ENCODE results near the gene MGLL.

The MGLL gene

DNA sequence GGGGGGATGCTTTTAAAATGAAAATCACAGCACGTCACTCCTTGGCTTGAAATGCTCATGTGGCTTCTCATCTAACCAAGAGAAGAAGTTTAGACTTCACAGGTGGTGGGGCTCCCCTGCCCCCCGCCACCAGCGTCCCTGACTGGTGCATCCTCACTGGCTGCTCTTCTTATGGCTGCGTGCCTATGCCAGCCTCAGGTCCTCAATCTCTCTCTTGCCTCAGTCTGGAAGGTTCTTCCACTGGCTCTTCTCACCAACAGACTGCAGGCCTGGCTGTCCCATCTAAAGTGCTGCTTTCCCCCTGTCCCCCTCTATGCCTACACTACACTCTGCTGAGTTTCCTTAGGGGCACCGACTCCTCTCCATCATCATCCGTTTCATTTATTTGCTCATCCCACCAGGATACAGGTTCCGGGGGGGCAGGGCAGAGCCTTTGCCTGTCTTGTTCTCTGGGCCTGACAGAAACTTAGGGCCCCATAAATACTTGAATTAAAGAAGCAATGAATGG, 128.9 kb downstream of the MGLL start:
- TF ChIP-seq, protein P1, sequence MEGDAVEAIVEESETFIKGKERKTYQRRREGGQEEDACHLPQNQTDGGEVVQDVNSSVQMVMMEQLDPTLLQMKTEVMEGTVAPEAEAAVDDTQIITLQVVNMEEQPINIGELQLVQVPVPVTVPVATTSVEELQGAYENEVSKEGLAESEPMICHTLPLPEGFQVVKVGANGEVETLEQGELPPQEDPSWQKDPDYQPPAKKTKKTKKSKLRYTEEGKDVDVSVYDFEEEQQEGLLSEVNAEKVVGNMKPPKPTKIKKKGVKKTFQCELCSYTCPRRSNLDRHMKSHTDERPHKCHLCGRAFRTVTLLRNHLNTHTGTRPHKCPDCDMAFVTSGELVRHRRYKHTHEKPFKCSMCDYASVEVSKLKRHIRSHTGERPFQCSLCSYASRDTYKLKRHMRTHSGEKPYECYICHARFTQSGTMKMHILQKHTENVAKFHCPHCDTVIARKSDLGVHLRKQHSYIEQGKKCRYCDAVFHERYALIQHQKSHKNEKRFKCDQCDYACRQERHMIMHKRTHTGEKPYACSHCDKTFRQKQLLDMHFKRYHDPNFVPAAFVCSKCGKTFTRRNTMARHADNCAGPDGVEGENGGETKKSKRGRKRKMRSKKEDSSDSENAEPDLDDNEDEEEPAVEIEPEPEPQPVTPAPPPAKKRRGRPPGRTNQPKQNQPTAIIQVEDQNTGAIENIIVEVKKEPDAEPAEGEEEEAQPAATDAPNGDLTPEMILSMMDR (IDR thresholded peaks at IDR 0.05; ENCODE audit: insufficient read depth, low read depth, low read length, missing control alignments): no peak
- DNase-seq (ENCODE audit: low read depth): no peak
- no peak overlapping the region for H3K4me3 ChIP-seq (ENCODE audit: low read depth, low read length)

DNA sequence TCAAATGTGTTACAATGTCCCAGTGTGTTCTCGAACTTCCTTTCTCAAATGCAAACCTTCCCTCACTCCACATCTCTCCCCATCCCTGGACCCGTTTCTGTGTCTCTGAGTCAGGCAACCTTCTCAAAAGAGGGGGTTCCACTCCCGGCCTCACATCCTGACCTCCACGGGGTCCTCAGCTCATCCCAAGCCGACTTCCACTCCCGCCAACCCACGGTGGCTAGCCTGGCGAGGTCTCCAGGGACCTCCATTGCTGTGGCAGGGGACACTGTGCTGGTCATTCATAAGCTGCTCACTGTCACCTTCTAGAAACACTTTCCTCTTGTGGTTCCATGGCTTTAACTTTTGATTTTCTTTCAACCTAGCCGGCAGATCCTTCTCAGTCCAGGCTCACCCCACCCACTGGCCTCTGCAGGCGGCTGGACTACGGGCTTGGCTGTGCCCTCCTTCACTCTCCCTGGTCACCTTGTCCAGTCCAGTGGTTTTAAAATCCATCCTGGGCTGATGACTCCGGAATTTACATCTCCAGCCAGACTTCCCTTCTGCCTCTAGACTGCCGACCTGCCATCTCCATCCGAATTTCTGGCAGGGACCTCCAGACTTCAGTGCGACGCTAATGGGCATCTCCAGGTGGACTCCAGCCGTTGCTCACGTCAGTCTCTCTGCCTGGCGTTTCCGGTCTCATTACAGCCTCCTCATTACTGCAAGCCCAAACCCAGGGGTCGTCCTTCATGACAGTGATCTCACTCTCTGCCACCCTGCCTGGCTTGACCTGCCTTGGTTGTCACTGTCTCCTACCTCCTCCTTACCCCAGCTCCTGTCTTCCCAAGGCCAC, 129.6 kb downstream of the MGLL start:
- H3K4me3 ChIP-seq (ENCODE audit: low read depth, low read length): no peak overlapping the region
- TF ChIP-seq, protein P1 (IDR thresholded peaks at IDR 0.05; ENCODE audit: insufficient read depth, low read depth, low read length, missing control alignments): no peak
- no peak for DNase-seq (ENCODE audit: low read depth)

DNA sequence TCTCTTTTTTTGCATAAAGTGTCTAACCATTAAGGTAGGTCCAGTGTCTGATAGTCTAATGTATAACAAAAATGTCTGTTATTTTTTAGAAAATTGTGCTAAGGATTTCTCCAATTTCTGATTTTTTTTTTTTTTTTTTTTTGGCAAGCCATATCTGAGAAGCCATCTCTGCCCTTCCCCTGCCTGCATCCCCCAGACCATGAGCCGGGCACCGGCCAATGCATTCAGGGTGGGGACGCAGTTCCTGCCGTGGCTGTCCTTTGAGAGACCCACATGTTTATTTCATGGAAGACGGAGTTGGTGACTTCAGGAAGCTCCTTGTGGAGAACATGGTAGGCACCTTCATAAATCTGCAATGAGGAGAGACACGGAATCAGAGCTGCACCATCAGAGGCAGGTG, 130.3 kb downstream of the MGLL start:
- DNase-seq (ENCODE audit: low read depth): no peak
- TF ChIP-seq, protein P1 (IDR thresholded peaks at IDR 0.05; ENCODE audit: insufficient read depth, low read depth, low read length, missing control alignments): no peak
- no peak overlapping the region for H3K4me3 ChIP-seq (ENCODE audit: low read depth, low read length)

DNA sequence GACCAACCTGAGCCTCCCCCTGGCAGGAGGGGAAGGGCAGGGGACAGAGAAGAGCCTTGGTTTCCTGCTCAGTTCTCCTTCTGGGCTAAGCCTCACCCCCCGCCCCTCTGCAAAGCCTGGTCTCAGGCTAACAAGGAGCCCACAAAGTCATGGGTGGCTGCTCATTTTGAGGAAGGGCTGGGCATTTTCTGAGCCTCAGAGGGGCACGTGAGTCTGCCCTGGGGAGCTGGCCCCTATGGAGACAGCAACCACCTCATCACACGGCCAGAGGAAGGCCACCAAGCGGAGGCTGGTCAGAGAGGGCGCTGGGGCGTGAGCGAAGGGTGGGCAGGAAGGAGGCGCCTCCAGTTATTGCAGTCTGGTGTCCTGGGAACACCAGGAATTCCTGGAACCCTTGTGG, 130.8 kb downstream of the MGLL start:
- DNase-seq (ENCODE audit: low read depth): no peak
- TF ChIP-seq, protein P1 (IDR thresholded peaks at IDR 0.05; ENCODE audit: insufficient read depth, low read depth, low read length, missing control alignments): no peak
- no peak overlapping the region for H3K4me3 ChIP-seq (ENCODE audit: low read depth, low read length)

DNA sequence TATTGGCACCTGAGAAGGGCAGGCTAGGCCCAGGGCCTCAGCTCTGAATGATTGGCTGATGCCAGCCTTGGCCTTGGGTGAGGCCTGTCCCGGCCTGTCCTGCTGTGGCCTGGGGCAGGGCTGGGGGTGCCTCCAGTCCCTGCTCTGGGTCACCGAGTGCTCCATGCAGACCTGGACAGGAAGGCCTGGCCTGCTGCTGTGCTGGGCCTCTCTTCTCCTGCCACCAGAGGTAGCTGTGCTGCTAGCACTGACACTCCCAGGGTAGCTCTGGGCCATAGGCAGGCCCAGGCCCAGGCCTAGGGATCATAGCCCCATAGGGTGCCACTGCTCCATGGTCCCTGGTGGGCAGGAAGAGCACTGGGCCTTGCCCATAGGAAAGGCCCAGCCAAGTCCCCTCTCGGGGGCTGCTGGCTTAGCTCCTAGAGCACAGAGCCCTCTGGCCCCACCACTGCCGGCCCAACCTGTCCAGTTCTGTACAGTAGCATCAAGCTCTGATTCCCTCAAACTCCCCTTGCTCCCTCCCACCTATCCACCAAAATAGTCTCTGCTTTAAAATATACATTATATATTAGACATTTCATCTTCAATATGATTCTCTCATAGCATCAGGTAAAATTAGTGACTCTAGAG, 131.4 kb downstream of the MGLL start:
- DNase-seq (ENCODE audit: low read depth): peak; percentile 49
- TF ChIP-seq, protein P1 (IDR thresholded peaks at IDR 0.05; ENCODE audit: insufficient read depth, low read depth, low read length, missing control alignments): peak; percentile 48
- no peak overlapping the region for H3K4me3 ChIP-seq (ENCODE audit: low read depth, low read length)

DNA sequence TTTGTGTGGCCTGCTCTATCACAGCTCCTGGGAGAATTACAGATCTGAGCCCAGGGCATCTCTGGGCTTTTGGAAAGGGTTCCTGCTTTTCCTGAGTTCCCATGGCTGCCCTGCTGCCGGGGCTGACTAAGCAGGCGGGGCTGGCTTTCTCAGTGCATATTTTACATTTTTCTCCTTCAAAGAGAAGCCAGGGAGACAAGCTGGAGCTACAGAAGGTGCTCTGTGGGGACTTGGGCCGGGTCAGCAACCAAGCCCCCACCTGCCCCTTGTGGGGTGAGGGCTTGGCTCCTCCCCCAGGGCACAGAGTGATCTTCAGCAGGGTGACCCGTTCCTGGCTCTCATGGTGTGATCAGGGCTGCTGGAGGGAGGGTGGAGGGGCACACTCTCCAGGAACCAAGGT, 132.2 kb downstream of the MGLL start:
- H3K4me3 ChIP-seq (ENCODE audit: low read depth, low read length): no peak overlapping the region
- TF ChIP-seq, protein P1 (IDR thresholded peaks at IDR 0.05; ENCODE audit: insufficient read depth, low read depth, low read length, missing control alignments): no peak
- DNase-seq (ENCODE audit: low read depth): no peak
